Mucosa of descending colon (tissue), 3 donors: Measurements from ENCODE around the gene SERF2. TPM values are rescaled to one million over a fixed set of nuclear protein-coding genes. Genes with fewer than 3 reads are reported as not detected.

Source experiments
- ATAC-seq: fragments of 200-7000 bp; cut with Tn5 transposase; one replicate; pipeline ENCODE4 v1.9.1; 2020; ENCODE audit warnings: mild to moderate bottlenecking, moderate library complexity
- DNase-seq, 3 donors: peaks; one replicate each; pipeline ENCODE4 v3.0.0-alpha.2; 2020
- H3K36me3 ChIP-seq: fragments of 200-600 bp; one replicate; pipeline ENCODE4 v1.8.0; 2021; ENCODE audit warnings: low read depth, mild to moderate bottlenecking
- H3K4me1 ChIP-seq: fragments of 200-600 bp; one replicate; pipeline ENCODE4 v1.8.0; 2021; ENCODE audit warnings: low read depth, mild to moderate bottlenecking
- H3K4me3 ChIP-seq: fragments of 200-600 bp; one replicate; pipeline ENCODE4 v1.8.0; 2021; ENCODE audit warnings: mild to moderate bottlenecking
- H3K9me3 ChIP-seq: fragments of 200-600 bp; one replicate; pipeline ENCODE4 v1.8.0; 2021; ENCODE audit warnings: mild to moderate bottlenecking
- CTCF ChIP-seq: fragments of 200-600 bp; IDR thresholded peaks from one replicate; pipeline ENCODE4 v1.8.0; 2022; ENCODE audit warnings: antibody characterized with exemption, mild to moderate bottlenecking
- intact Hi-C, 2 donors: fragments of 100-400 bp; cut with DNase I in 1 of 2; cut with micrococcal nuclease in 1 of 2; formaldehyde crosslinking; loops; one replicate each; pipeline versions ENCODE4 v1.11.0 to v1.11.1; 2022; cut with DNase I, micrococcal nuclease
- total RNA-seq, 3 donors: library from RNA; stranded (reverse); fragmentation: NEBNext Ultra II Directional in 2 of 3; extraction: Animal tissue kit (Norgen Biotek cat#: 25700) in 2 of 3; gene quantifications; one replicate each; pipeline versions ENCODE4 v1.2.1 to v1.2.4, GENCODE V29; 2021 to 2023
- donor health status: DM: no; HTN: no; CAD: no; lungs with moderate emphysema.
- donor health status: DM: no; HTN: no; CAD: no.
- donor health status: DM: no; HTN: yes; CAD: no.

Gene SERF2
- total RNA-seq, 3 donors from 2014 or later: 712 to 944 (median 931) TPM

DNA sequence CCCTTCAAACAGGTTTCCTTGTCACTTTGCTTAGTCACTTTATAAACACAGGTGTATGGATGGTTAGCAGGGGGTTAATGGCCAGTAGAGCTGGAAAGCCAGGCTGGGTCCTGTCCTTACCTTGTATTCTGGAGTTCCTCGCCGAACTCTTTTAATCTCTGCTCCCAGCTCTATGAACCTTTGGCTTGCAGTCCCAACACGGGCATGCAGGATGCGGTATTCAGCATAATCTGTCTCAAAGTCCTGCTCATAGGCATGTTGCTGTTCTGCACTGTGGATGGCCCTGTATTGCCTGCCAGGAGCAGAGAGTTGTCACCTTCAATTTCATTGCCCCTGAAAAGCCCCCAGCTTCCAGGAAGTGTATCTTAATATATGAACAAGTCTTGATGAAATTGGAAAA lies 18.1 kb upstream of the SERF2 start:
- intact Hi-C loops: no loop called here
- Histone ChIP-seq H3K4me3 (no peak overlapping the region), H3K36me3 (peaks cover 7% of the 10 kb centered on the region), H3K4me1 (peaks cover 3% of the 10 kb centered on the region), H3K9me3 (no peaks in the 10 kb centered on the region)
- TF ChIP-seq CTCF: no peak
- ATAC-seq (no peak), DNase-seq (no peak)

- peaks cover 1% of the 10 kb centered on the region for H3K36me3 ChIP-seq
- DNase-seq: peak; percentile 73 to 92 (median 88)
- peak overlapping the region; percentile 45 for H3K4me3 ChIP-seq
- intact Hi-C loops: no loop called here
- peak; percentile 76 for ATAC-seq
- TF ChIP-seq CTCF: no peak
- H3K4me1 ChIP-seq: peaks cover 3% of the 10 kb centered on the region
- no peaks in the 10 kb centered on the region for H3K9me3 ChIP-seq
These were observed 16.6 kb upstream of the SERF2 start for GRCh38 chr15:43775411-43775965.

GRCh38 chr15:43776101-43776717 lies 15.9 kb upstream of the SERF2 start:
- no peak for TF ChIP-seq CTCF
- no peaks in the 10 kb centered on the region for H3K9me3 ChIP-seq
- intact Hi-C loops: no loop called here
- peak; percentile 36 for ATAC-seq
- DNase-seq: peak; percentile 68 to 84 (median 74)
- peaks cover 3% of the 10 kb centered on the region for H3K4me1 ChIP-seq
- H3K36me3 ChIP-seq: no peaks in the 10 kb centered on the region
- H3K4me3 ChIP-seq: peak overlapping the region; percentile 45

- DNase-seq (peak; percentile 90 to 92 (median 92)), ATAC-seq (peak; percentile 86)
- H3K9me3 ChIP-seq: no peaks in the 10 kb centered on the region
- TF ChIP-seq CTCF: no peak
- H3K4me1 ChIP-seq: peaks cover 3% of the 10 kb centered on the region
- H3K4me3 ChIP-seq: peak within 1 kb of the TSS; percentile 45
- intact Hi-C loops: no loop called here
- no peaks in the 10 kb centered on the region for H3K36me3 ChIP-seq
These were observed 15.3 kb upstream of the SERF2 start, which contains the start of gene ELL3 for GRCh38 chr15:43776718-43777266. TSS of gene ELL3 (minus strand) at chr15:43776966. CDS start at chr15:43776901, 65 bp downstream.

GRCh38 chr15:43777267-43777914 lies 14.7 kb upstream of the SERF2 start:
- Histone ChIP-seq H3K9me3 (no peaks in the 10 kb centered on the region), H3K4me1 (peaks cover 3% of the 10 kb centered on the region), H3K36me3 (no peaks in the 10 kb centered on the region), H3K4me3 (peak overlapping the region; percentile 45)
- DNase-seq (peak; percentile 87 to 91 (median 88)), ATAC-seq (peak; percentile 73)
- intact Hi-C loops: no loop called here
- peak; percentile 88 for TF ChIP-seq CTCF
